Measurements from ENCODE around the gene PACSIN3. TPM values are rescaled to one million over a fixed set of nuclear protein-coding genes. Genes with fewer than 3 reads are reported as not detected.
A peak's percentile ranks its signal among the peaks of the same experiment; 100 is the strongest.
"Not testable (repeated sequence)": the region's sequence is repeated elsewhere in the genome, so short reads cannot be mapped to it uniquely, and the experiment has no call there.

The PACSIN3 gene
- total RNA-seq, 1 experiment from 2014 or later, result 113 TPM

DNA sequence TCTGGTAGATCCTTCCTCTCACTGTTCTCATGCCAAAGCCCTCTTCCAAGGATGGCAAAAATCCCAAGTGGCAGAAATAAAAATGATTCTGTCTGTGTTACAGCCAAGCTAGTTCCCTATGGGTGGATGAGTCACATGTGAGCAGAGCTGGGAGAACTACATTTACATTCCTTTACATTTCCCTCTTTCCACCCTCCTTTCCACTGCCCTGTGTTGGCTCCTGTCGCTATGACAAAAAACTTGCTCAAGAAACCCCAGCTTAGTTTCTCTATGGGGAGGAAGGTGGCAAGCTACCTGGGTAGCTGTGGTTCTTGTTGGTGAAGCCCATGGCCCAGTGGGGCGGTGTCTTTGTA is 18.4 kb upstream of the PACSIN3 start:
- peak overlapping the region; percentile 51 for H3K4me2 ChIP-seq
- peak; percentile 61 to 89 for DNase-seq
- peaks cover 23% of the 10 kb centered on the region for H3F3A ChIP-seq (ENCODE audit: insufficient read depth, low read depth)
- TF ChIP-seq, protein P1, sequence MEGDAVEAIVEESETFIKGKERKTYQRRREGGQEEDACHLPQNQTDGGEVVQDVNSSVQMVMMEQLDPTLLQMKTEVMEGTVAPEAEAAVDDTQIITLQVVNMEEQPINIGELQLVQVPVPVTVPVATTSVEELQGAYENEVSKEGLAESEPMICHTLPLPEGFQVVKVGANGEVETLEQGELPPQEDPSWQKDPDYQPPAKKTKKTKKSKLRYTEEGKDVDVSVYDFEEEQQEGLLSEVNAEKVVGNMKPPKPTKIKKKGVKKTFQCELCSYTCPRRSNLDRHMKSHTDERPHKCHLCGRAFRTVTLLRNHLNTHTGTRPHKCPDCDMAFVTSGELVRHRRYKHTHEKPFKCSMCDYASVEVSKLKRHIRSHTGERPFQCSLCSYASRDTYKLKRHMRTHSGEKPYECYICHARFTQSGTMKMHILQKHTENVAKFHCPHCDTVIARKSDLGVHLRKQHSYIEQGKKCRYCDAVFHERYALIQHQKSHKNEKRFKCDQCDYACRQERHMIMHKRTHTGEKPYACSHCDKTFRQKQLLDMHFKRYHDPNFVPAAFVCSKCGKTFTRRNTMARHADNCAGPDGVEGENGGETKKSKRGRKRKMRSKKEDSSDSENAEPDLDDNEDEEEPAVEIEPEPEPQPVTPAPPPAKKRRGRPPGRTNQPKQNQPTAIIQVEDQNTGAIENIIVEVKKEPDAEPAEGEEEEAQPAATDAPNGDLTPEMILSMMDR (conservative IDR thresholded peaks at IDR 0.05), result no peak
- no peak for TF ChIP-seq EZH2 (IDR thresholded peaks at IDR 0.05; ENCODE audit: low read depth)
- 0 out of 2 replicates have a peak overlapping the region, but pooled peaks have one; percentile 21 for H2AFZ ChIP-seq
- no peaks in the 10 kb centered on the region for H3K9me2 ChIP-seq (ENCODE audit: insufficient read depth)
- no peaks in the 10 kb centered on the region for H3K27me3 ChIP-seq (ENCODE audit: insufficient read depth, low read depth)
- ChIA-PET POLR2A (ENCODE audit: unreplicated experiment) (interaction anchor here (0.6 to 2.4 kb wide), 7 partner anchors 10 to 44 kb away, joined by 3 to 39 read pairs (median 10); partner anchors contain the start of genes ACP2 and DDB2), CTCF (interaction anchor here (0.6 to 1.0 kb wide), 3 partner anchors 10 to 80 kb away, joined by 3 read pairs; partner anchors contain the start of gene DDB2)
- peaks cover 20% of the 10 kb centered on the region for H3K4me1 ChIP-seq (replicated peaks; ENCODE audit: insufficient read depth)
- H3K4me3 ChIP-seq, result no peak overlapping the region
- no peaks in the 10 kb centered on the region for H3K36me3 ChIP-seq (ENCODE audit: low read depth)
- H4K20me1 ChIP-seq (ENCODE audit: insufficient read depth), result no peaks in the 10 kb centered on the region
- peak overlapping the region; percentile 70 for H3K27ac ChIP-seq
- no TSS peak for BruUV-seq (replicated peaks)
- intact Hi-C loops (cut with micrococcal nuclease; ENCODE audit: unreplicated experiment), result loop anchor here (1.0 kb wide), 2 partner anchors 10 kb away; partner anchors contain the start of gene DDB2
- H3K79me2 ChIP-seq (ENCODE audit: low read depth), result no peaks in the 10 kb centered on the region
- H3K9me3 ChIP-seq (ENCODE audit: insufficient read depth, low read depth), result no peaks in the 10 kb centered on the region

DNA sequence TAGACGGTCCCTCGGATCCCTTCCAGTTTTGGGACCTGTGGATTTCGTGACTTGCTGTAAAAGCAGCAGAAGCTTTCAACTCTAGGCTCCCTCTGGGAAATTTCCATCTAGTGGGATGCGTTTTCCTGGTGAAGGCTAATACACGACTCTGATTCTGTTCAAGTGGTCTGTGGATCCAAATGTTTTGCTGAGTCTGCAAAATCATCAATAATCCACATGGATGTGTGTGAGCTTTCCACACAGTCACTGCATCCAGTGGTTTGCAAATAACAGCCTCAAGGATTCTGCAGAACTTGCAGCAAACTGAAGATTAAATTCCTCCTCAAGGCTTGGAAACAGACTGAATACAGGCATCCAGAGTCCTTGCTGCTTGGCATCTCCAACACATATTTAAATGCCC is 16.3 kb upstream of the PACSIN3 start:
- no peak overlapping the region for H3K4me2 ChIP-seq
- no peak for TF ChIP-seq EZH2 (IDR thresholded peaks at IDR 0.05; ENCODE audit: low read depth)
- TF ChIP-seq, protein P1 (conservative IDR thresholded peaks at IDR 0.05), result no peak
- no peak overlapping the region for H3K4me3 ChIP-seq
- H3K9me2 ChIP-seq (ENCODE audit: insufficient read depth), result no peaks in the 10 kb centered on the region
- BruUV-seq (replicated peaks), result no TSS peak
- no peaks in the 10 kb centered on the region for H3K9me3 ChIP-seq (ENCODE audit: insufficient read depth, low read depth)
- no peak overlapping the region for H2AFZ ChIP-seq
- peaks cover 20% of the 10 kb centered on the region for H3K4me1 ChIP-seq (replicated peaks; ENCODE audit: insufficient read depth)
- H3K27ac ChIP-seq, result no peak overlapping the region
- H4K20me1 ChIP-seq (ENCODE audit: insufficient read depth), result no peaks in the 10 kb centered on the region
- H3K36me3 ChIP-seq (ENCODE audit: low read depth), result no peaks in the 10 kb centered on the region
- POLR2A ChIA-PET (ENCODE audit: unreplicated experiment), result interaction anchor here (0.6 kb wide), 1 partner anchor 23 kb away, joined by 3 read pairs; no protein-coding TSS in a partner anchor
- H3K79me2 ChIP-seq (ENCODE audit: low read depth), result no peaks in the 10 kb centered on the region
- CTCF ChIA-PET, result interaction anchor here (0.7 kb wide), 1 partner anchor 25 kb away, joined by 3 read pairs; no protein-coding TSS in a partner anchor
- H3F3A ChIP-seq (ENCODE audit: insufficient read depth, low read depth), result peaks cover 23% of the 10 kb centered on the region
- intact Hi-C loops (cut with micrococcal nuclease; ENCODE audit: unreplicated experiment), result no loop called here
- no peak for DNase-seq
- H3K27me3 ChIP-seq (ENCODE audit: insufficient read depth, low read depth), result no peaks in the 10 kb centered on the region

GRCh38 chr11:47201015-47201414 is 14.8 kb upstream of the PACSIN3 start:
- CTCF ChIA-PET, result no interaction called here
- TF ChIP-seq, protein P1 (conservative IDR thresholded peaks at IDR 0.05), result no peak
- no peak for TF ChIP-seq EZH2 (IDR thresholded peaks at IDR 0.05; ENCODE audit: low read depth)
- H2AFZ ChIP-seq, result no peak overlapping the region
- BruUV-seq (replicated peaks), result no TSS peak
- H4K20me1 ChIP-seq (ENCODE audit: insufficient read depth), result no peaks in the 10 kb centered on the region
- H3K4me1 ChIP-seq (replicated peaks; ENCODE audit: insufficient read depth), result peaks cover 20% of the 10 kb centered on the region
- intact Hi-C loops (cut with micrococcal nuclease; ENCODE audit: unreplicated experiment), result no loop called here
- peaks cover 26% of the 10 kb centered on the region for H3F3A ChIP-seq (ENCODE audit: insufficient read depth, low read depth)
- H3K27ac ChIP-seq, result no peak overlapping the region
- POLR2A ChIA-PET (ENCODE audit: unreplicated experiment), result interaction anchor here (0.5 kb wide), 1 partner anchor 14 kb away, joined by 3 read pairs; the partner anchor contains the start of gene DDB2
- H3K4me3 ChIP-seq, result no peak overlapping the region
- no peak for DNase-seq
- H3K27me3 ChIP-seq (ENCODE audit: insufficient read depth, low read depth), result no peaks in the 10 kb centered on the region
- H3K4me2 ChIP-seq, result no peak overlapping the region
- no peaks in the 10 kb centered on the region for H3K36me3 ChIP-seq (ENCODE audit: low read depth)
- H3K79me2 ChIP-seq (ENCODE audit: low read depth), result no peaks in the 10 kb centered on the region
- no peaks in the 10 kb centered on the region for H3K9me3 ChIP-seq (ENCODE audit: insufficient read depth, low read depth)
- no peaks in the 10 kb centered on the region for H3K9me2 ChIP-seq (ENCODE audit: insufficient read depth)

- H3K27ac ChIP-seq; BruUV-seq (replicated peaks); H2AFZ ChIP-seq; POLR2A ChIA-PET (ENCODE audit: unreplicated experiment); H3K27me3 ChIP-seq (ENCODE audit: insufficient read depth, low read depth); H3K4me3 ChIP-seq; H4K20me1 ChIP-seq (ENCODE audit: insufficient read depth); CTCF ChIA-PET; H3K9me3 ChIP-seq (ENCODE audit: insufficient read depth, low read depth); H3K4me2 ChIP-seq; DNase-seq; H3K9me2 ChIP-seq (ENCODE audit: insufficient read depth); H3K36me3 ChIP-seq (ENCODE audit: low read depth); intact Hi-C loops (cut with micrococcal nuclease; ENCODE audit: unreplicated experiment); H3K79me2 ChIP-seq (ENCODE audit: low read depth): not testable (repeated sequence)
- Histone ChIP-seq H3K4me1 (replicated peaks; ENCODE audit: insufficient read depth) (peaks cover 25% of the 10 kb centered on the region), H3F3A (ENCODE audit: insufficient read depth, low read depth) (peaks cover 19% of the 10 kb centered on the region)
Observed at GRCh38 chr11:47198161-47198560, 11.9 kb upstream of the PACSIN3 start.
